Stimulated activated naive CD8-positive, alpha-beta T cell treated with anti-CD3 and anti-CD28 coated beads, Interleukin-15, Interleukin-2, amounts not matched to agents 100 U/mL and 50 U/mL, for 24 hours (primary cell): ENCODE measurements around the gene NDRG3.

Experiments
- ATAC-seq: fragments of 150-1000 bp; cut with Tn5 transposase; one replicate; pipeline ENCODE4 v1.10.0; 2021
- DNase-seq: peaks from one replicate; pipeline ENCODE4 v3.0.0; 2021

The NDRG3 gene

DNA sequence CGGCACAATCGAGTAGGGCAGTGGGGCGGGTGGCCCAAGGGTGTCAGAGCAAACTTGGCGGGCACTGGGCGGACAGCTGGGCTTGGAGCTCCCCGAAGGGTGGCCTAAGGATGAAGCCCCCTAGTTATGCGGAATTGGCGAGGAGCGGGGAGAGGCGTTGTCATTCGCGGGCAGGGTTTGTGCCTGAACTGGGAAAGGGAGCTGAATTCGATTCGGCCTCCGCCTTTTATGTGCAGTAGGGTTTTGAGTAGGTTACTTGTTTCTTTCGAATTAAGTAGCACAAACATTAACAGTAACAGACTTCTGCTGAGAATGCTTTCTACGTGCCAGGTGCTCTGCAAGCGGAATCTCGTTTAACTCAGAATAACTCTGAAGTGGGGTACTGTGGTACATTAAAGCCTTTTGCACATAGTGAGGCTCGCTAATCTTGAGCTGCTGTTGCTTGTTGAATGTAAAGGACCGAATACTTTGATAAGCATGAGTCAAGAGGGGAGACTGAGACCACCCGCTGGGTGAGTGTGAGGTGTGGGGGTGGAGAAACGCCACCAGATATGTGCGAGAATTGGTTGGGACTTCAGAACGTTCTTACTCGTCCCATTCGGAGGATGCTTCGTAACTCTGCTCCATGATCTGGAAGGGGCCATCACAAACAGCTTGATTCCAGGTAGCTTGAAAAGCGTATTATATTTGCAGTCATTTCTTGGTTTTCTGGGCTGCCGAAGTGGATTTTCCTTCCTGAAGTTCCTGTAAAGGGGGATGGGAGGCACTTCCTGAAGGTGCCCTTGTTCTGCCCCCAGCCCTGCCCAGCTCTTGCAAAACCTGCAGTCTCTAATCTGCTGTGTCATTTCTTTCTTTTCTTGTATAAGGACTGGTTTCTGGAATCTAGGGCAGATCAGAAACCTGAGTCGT lies 139.5 kb downstream of the NDRG3 start:
- no peak for ATAC-seq
- DNase-seq, result no peak

DNA sequence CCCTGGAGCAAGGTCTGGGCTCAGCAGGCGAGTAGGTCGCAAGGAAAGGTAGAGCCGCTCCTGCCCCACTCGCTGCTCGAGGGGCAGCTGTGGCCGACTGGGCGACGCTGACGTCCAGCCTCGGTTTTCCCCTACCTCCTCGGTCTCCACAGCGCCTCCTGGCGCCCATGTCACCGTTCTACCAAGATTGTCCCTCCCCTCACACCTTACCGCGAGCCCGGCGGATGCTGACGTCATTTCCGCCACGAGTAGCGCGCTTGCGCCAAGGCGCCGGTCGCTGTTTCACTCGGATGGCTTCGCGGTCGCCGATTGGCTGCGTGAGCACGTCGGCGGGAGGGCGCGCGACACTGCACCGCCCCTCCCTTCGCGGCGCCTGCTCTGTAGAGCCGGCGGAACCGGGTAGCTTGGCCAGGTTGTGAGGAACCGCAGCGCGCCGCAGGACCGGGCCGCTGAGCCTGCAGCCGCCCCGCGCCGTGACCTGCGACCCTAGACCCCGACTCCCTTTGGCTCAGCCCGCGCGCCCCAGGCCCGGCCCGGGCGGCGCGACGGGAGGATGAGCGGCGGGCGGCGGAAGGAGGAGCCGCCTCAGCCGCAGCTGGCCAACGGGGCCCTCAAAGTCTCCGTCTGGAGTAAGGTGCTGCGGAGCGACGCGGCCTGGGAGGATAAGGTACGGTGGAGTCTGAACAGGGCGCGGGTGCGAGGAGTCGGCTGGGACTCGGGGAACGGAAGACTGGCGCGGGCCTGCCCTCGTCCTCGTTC lies 140.3 kb downstream of the NDRG3 start, which contains the start of gene RAB5IF:
Gene RAB5IF (plus strand): TSS at position 381 of the 759 bp plus-strand sequence. CDS start 173 bp downstream, at position 554.
- DNase-seq, result peak; percentile 100
- ATAC-seq, result peak; percentile 94

DNA sequence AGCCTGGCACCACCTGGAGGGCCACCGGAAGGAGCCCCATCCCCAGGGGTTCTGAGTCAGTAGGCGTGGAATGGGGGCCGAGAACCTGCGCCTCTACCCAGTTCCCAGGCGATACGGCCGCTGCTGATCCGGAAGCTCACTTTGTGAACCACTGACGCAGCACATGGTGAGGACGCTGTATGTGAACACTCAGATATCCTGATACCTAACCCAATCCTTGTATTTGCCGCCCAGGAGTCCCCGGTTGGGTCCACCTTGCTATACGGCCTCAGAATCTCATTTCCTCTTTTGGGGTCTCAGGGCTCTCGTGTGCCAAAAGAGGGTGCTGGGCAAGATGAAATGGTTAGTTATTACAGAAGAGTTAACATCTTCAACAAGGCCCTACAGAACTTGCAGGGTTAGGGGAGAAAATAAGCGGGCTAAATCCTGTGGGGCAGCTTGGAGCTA lies 140.9 kb downstream of the NDRG3 start:
- DNase-seq (peak; percentile 58), ATAC-seq (peak; percentile 25)
